Measurements from ENCODE around the gene FIBCD1.
A peak's percentile ranks its signal among the peaks of the same experiment; 100 is the strongest.

The FIBCD1 gene

DNA sequence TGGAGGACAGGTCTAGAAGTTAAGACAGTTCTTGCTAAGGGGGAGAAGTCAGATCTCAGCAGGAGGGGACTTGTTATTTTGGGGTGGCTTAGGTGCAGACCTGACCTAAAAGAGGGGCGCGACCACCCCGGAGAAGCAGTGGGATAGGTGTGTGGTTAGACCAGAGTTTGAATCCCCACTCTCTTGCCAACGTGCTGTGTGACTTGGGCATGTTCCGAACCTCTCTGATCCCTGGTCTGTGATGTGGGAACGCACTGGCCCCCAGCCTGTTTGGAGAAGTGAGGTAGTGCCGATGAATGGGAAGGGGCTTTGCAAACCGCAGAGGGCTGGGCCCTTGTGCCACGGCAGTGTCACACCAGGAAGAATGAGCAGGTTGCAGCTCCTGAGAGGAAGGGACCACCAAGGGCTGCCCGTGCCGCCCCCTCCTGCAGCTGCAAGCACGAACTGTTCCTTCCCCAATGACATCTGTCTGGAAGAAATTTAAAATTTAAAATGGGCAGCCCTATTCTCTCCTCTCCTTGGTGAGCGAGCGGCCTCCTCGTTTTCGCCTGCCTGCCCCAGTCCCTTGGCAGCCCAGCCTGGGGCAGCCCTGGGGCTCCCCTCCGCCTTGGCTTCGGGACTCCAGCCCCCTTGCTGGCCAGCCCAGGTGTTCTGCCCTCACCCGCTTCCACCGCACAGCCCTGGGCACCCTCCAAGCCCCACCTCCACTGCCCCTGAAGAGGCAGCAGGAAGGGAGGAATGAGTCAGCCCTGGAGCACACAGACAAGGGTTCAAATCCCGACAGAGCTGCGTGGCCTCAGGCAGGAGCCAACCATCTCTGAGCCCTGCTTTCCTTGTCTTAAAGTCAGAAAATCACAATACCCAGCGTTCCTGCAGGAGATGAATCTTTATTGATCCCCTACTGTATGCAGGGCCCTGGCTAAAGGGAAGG is 1.6 kb downstream of the FIBCD1 start:
- DNase-seq (ENCODE audit: insufficient read length, low spot score) (no peak), FAIRE-seq (no peak)

DNA sequence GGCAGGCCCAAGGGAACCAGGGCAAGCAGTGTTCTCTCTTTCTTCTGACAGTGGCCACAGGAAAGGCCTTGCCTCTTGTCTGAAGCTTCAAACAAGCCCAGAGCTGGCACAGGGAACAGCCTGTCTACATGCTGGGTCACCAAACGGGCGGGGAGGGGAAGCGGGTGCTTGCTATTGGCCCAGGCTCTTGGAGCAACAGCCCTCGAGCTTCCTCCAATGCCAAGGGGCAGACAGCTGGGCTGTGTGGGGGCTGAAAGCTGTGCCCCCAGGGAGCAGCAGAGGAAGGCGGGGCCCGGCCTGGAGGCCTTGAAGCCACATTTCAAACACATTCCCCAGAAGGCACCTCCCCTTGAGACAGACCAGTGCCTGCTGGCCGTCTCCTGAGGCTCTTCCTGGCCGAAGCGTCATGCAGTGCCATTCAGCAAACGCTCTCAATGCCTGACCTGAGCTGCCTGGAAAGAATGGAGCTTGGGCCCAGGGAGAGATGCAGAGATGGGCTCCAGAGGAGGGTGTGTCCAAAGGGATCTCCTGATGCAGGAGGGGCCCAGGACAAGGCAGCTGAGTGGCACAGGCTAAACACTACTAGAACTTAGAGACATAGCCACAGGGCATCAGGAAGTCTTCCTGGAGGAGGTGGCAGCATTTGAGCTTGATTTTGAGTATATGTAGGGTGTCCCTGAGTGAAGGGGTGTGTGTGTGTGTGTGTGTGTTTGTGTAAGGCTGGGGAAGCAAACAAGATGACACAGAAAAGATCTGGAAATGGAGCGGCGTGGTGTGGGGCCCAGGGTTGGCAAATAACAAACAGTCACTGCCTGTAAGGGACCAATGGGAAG is 2.5 kb downstream of the FIBCD1 start:
- DNase-seq (ENCODE audit: insufficient read length, low spot score) (no peak), FAIRE-seq (no peak)

DNA sequence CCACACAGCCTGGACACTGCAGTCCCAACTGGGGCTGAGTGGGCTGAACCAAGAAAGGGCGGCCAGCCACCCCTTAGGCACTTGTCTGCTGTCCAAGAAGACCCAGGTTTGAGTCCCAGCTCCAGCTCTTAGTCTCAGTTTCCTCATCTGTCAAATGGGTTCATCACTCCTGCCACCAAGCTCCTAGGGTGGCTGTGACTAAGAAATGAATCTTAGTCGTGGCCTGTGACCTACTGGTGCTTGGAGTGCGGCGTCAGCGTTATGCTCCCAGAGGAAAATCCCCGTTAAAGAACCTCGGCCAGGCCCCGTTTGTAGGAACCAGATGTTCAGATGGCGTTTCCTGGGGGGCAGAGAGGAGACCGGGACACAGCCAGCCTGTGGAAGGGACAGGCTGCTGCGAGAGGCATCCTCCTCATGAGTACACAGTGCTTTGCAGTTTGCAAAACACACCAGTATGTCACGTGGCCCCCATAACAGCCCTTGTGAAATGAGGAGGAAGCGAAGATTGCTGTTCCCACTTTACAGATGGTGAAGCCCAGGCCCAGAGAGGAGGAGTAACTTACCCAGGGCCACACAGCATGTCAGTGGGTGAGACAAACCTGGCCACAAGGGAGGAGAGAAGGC is 3.3 kb downstream of the FIBCD1 start:
- FAIRE-seq, result no peak
- no peak for DNase-seq (ENCODE audit: insufficient read length, low spot score)

DNA sequence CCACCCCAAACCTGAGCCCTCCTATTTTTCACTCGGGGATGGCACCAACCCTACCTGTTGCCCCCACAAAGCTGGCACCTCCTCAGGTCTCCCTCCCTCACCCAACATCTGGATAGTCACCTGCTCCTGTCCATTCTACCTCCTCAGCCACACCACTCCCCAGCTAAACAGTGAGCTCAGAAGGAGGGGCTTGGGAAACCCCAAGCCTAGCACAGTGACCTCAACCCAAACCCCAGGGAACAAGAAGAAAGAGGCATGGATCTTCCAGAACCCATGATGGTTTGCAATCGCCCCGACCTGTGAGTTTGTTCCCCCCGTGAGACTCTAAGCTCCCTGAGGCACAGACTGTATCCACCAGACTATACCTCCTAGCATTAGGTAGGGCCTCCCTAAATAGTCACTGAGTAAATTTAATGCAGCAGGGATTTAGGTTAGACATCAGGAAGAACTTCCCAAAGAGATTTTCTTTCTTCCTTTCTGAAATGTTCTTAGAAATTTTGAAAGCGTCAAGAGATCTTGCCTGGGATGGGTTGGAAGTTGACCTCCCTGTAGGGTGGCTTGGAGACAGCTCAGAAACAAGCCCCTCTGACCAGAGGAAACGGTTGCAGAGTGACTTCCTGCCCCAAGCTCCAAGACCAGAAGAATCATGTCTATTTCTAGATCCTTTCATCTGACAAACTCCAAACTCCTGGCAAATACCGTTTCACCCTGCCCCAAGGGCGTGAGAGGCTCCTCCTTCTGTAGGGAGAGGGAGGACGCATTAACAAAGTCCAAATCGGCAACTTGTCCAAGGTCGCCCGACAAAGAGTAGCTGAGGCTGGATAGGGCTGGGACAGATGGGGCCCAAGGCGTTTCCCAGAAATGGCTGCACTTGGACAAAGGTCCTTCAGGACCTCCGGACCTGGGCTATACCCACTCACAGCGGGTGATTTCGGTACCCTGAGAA is 4.1 kb downstream of the FIBCD1 start:
- FAIRE-seq, result no peak
- DNase-seq (ENCODE audit: insufficient read length, low spot score), result no peak

DNA sequence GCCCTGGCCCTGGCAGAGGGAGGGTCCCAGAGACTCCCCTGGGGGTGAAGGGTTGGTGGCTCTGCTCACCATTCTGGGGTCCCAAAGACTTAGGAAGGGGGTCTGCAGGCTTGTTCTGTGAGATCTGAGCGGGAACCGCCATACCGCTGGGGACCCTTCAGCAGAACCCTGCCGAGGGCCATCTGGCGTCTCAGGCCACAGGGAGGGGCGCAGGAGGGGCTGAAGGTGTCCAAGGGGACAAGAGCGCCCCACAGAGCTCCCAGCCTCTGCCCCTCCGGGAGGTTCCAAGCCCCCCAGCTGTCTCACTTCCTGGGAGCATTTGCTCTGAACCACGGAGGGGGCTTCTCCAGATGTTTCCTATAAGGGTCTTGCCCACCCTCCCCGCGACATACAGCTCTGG is 4.8 kb downstream of the FIBCD1 start:
- DNase-seq (ENCODE audit: insufficient read length, low spot score) (no peak), FAIRE-seq (no peak)

DNA sequence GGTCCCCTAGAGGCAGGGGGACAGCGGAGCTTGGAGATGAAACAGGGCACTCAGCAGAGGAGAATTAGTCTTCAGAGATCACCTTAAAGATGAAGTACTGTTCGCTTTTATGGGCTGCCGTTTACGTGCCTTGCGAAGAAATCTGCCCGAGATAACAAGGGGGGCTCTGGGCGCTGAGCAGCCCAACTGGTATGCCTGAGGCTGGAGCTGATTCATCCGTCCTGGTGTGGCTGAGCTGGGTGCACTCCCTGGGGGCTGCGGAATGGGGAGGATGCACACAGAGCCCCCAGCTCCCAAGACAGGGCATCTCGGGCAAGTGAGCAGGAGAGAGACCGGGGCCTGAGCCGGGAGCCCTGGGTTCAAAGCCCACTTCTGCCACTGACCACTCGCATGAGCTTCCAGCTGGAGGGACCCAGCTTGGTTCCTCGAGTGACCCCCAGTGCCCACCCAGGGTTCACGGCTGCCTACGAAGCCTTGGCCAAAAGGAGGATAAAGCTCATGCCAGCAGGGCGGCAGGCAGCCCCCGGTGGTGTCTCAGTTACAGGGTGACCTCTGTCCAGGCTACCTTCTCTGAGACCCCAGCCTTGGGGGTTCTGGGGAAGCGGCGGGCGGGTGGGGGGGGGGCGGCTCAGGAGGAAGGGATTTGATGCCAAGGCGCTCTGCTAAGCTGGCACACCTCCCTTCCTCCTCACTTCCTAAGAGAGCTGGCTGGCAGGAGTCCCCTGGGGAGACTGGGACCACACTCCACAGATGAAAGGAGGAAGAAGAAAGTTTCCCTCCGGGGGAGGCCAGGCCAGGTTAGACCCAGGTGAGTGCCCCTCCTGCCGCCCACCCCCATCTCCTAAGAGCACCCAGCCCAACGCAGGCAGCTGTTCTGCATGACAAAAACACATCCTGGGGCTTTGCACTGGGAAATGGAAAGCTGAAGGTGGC is 5.7 kb downstream of the FIBCD1 start:
- DNase-seq (ENCODE audit: insufficient read length, low spot score) (no peak), FAIRE-seq (no peak)

DNA sequence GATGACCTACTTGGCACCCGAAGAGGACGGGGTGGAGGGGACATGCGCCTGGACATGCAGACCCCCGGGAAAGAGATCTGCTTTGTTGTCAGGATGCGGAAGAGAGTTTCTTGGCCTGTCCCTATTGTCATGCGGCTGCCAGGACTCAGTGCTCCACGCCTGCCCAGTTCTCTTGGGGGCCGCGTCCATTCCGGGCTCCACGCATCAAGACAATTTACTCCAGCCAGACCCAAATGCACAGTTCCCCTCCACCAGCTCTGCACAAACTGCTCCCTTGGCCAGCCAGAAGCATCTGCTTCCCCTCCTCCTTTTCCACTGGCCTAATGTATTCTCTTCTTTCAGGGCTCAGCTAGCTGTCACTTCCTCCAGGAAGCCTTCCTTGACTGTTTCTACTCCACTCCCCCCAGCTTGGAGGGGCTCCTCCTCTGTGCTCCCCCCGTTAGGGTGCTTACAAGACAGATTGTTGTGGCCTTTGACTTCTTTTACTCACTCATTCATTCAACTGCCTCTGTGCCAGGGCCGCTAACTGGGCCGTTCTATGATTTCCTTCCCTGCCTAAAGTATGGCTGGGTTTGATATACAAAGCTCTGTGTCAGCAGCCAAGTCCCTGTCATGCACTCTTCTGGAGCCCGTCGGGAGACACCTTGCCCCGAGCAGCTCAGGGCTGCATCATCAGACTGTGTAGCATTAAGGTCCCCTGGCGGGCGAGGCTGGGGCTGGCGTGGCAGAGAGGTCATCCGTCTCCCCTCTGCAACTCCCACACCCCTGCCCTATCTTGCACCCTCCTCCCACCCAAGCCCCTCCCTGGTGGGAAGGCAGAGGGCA is 6.6 kb downstream of the FIBCD1 start:
- DNase-seq (ENCODE audit: insufficient read length, low spot score) (no peak), FAIRE-seq (no peak)

DNA sequence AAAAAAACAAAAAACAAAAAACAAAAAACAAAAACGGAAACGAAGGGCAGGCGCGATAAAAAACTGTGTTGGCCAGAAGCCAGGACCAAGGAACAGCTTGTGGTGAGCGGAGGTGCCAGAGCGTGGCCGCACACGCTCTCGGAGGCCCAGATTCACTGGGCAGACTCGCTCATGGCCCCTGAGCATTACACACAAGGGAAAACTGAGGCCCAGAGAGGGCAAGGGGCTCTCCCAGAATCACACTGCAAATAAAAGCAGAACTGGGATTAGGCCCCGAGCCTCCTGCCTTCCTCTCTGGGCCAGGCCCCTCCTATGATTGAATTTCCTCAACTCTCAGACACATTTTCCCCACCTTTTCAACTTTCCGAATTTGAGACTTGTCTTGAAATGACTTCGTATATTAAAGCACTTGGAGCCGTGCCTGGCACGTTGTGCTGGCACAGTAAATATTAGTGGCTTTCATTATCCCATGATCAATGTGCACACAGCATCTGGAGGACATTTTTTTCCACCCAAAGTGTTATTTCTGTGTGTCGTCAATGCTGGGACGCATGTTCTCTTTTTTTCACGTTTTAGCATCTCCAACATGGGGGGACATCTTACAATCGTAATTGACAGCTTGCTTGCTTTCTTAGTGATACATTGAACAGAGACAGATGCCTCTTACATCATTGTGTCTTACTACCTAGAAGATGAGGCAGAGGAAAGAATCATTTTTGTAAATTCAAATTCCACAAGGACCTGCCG is 7.4 kb downstream of the FIBCD1 start:
- FAIRE-seq, result no peak
- DNase-seq (ENCODE audit: insufficient read length, low spot score), result peak; percentile 71

DNA sequence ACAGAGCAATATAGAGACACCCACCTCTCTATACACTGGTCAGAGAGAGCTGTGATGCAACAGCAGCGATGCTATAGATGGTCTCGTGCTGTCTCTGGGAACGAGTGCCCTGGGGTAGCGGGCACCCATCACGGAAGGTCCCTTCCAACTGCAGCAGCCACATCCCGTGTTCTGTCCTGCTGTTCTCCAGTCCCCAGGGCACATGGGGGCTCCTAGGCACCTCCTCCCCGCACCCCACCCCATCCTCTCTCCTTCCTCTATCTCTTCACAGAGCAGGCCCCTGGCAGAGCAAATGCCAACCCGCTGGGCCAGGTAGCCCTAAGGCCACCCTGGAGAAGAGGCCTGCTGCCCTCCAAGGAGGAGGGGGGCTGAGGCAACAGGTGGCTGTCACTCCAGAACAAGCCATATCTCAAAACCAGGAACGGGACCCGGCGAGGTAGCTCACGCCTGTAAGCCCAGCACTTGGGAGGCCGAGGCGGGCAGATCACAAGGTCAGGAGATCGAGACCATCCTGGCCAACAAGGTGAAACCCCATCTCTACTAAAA is 8.2 kb downstream of the FIBCD1 start:
- DNase-seq (ENCODE audit: insufficient read length, low spot score) (no peak), FAIRE-seq (no peak)

DNA sequence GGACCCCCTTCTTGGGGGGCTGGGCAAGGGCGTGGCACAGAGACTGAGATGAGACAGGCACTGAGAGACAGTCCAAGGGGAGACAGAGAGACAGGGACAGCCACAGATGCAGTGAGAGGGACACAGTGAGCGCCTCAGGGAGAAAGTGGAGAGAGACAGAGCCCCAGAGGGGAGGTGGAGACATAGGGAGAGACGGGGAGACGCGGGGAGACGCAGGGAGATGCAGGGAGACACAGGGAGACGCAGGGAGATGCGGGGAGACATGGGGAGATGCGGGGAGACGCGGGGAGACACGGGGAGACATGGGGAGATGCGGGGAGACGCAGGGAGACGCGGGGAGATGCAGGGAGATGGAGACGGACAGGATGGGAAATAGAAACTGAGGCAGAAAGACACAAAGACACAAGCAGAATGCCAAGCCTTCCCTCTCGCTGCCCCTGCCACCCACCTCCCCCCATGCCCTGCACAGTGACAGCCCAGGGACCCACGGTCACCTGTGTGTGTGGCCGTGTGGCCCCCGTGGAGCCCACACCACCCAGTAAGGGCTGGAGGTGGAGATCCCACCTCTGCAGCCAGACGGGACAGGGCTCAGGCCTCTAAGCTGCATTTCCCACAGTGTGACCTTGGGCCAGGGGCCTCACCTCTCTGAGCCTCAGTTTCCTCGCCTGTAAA is 8.8 kb downstream of the FIBCD1 start:
- FAIRE-seq (no peak), DNase-seq (ENCODE audit: insufficient read length, low spot score) (no peak)

DNA sequence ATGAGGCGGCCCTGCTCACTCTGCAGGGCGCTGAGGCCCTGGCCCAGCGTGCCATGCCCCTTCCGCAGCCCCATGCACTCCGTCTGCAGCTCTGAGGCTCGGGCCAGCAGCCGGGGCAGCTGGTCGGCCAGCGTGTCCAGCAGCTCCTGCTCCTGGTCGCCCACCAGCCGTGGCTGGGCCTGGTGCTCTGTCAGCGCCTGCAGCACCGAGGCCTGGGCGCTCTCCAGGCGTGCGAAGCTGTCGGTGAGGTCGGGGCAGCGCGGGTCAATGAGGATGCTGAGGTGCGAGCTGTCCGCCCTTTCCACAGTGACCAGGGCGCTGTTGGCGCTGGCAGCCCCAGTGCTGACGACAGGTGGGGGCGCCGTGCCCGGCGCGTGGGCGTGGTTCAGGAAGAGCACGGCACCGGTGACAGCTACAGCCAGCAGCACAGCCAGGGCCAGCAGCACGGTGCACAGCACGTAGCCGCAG is 9.4 kb downstream of the FIBCD1 start:
- DNase-seq (ENCODE audit: insufficient read length, low spot score) (no peak), FAIRE-seq (no peak)

DNA sequence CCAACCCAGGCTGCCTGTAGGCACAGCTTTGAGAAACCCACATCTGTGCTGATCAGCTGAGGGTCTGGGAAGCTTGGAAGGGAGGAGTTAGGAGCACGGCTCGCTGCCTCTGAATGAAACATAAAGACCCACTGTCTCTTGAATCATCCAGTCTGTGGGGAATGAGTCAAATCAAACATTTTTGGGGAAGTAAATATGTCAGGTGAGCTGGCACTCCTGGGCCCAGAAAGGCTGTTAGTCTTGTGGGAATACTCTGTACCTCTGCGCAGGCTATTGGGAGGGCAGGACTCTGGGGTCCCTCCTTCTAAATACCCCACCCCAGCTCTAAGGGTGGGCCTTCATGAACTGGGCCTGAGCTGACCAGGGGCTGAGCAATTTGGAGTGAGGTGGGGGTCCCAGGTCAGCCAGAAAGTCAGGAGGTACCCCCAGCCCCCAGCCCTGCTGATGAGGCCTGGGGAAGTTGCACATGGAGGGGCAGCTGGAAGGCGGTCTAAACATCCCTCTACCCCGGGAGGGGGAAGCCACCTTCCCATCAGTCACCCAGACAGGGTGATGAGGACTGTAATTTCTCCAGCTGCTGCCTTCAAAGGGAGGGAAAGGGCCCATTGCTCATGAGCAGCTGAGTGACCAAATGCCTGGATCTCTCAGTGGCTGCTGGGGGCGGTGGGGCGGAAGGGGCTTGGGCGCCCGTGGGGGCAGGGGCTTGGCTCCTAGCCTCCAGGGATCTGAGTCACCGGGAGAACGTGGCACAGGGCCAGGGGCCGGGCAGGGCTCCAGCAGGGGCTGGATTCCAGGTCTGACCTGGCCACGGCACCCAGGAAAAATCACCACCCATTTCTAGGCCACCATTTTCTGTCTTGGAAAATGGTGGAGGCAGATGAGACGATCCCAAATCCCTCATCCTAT is 10.8 kb downstream of the FIBCD1 start:
- no peak for FAIRE-seq
- DNase-seq (ENCODE audit: insufficient read length, low spot score), result peak; percentile 48

DNA sequence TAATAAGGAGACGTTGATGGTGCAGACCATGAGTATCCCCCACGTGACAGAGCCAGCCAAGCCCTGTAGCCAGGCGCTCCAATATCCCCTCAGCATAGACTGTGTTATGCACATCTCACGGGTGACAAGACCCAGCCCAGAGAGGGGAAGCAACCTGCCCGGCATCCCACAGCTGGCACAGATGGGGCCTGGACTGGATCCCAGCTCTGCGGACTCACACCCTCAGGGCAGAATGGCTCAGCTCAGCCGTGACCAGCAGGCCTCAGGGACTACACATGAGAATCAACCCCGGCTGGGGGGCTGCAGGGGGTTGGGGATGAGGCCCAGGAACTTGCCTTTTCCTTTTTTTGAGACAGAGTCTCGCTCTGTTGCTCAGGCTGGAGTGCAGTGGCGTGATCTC is 11.7 kb downstream of the FIBCD1 start:
- FAIRE-seq (no peak), DNase-seq (ENCODE audit: insufficient read length, low spot score) (no peak)

DNA sequence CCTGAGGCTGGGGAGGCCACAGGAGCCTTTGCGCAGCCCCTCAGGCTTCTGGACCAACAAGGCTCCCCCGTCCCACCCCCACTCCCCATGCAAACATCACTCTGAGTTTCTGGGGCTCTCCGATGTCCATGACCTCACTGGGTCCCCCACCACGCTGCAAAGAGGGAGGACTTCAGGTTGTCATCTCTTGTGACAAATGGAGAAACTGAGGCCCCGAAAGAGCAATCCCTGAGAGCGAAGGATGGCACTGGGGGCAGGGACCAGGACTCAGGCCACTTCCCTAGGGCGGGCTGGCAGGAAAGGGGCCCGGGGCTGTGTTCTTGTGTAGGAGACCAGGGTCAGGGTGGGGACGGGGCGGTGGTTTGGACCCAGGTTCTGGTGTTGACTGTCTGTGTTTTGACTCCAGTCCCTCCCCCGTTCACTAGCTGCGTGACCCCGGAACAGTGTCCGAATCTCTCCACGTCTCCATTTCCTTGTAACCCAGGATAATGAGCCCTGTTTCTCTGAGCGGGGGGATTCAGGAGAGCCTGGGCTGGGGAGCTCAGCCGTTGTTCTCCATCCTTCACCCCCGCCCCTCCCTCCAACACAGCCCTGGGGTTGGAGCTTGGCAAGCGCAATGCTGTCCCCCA is 13.9 kb downstream of the FIBCD1 start:
- DNase-seq (ENCODE audit: insufficient read length, low spot score), result no peak
- no peak for FAIRE-seq

DNA sequence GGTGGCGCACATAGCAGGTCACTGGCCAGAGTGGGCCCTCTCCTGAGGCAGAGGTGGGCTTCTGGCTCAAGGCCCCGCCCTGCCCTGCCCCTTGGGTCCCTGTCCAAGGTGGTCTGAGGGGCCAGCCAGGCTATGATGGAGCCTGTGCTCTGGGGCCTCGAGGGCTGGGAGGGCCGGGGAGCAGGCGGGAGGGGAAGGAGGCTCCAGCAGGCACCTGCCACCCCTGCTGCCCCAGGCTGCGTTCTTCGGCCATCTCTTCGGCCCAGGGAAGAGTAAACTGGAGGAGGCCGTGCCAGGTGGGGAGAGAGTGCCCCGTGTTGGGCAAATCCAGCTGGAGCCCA is 14.6 kb downstream of the FIBCD1 start:
- FAIRE-seq (no peak), DNase-seq (ENCODE audit: insufficient read length, low spot score) (no peak)
